ENCODE data around the gene RASAL2.

- no peak for TF ChIP-seq POLR2A (IDR thresholded peaks at IDR 0.05)
- no peak for TF ChIP-seq CTCF (IDR thresholded peaks at IDR 0.05)
These were observed 42.8 kb upstream of the RASAL2 start for GRCh38 chr1:178051071-178051470.
